DND-41 (cell line): ENCODE data around the gene GALE.

ENCODE experiments used
- ATAC-seq: fragments of 200-7000 bp; cut with Tn5 transposase; 3 replicates; pipeline ENCODE4 v1.9.1; 2021; ENCODE audit warnings: low read depth; ENCODE audit not compliant: insufficient read depth
- DNase-seq: peaks from one replicate; pipeline ENCODE4 v3.0.0-alpha.2; 2020
- H2AFZ ChIP-seq: 2 replicates; pipeline ENCODE4 v1.6.0; 2012; ENCODE audit warnings: low read depth, low read length
- H3K27ac ChIP-seq: 2 replicates; pipeline ENCODE4 v1.5.1; 2012; ENCODE audit warnings: low read length, inconsistent platforms
- H3K27me3 ChIP-seq: fragments of 200-600 bp; sonication (generic); 2 replicates; pipeline ENCODE4 v1.6.0; 2012; ENCODE audit warnings: low read length, mild to moderate bottlenecking, inconsistent platforms; ENCODE audit not compliant: insufficient read depth, poor library complexity
- H3K36me3 ChIP-seq: 2 replicates; pipeline ENCODE4 v1.5.1; 2012; ENCODE audit warnings: low read length, inconsistent platforms; ENCODE audit not compliant: insufficient read depth
- H3K4me1 ChIP-seq: 2 replicates; pipeline ENCODE4 v1.5.1; 2012; ENCODE audit warnings: mild to moderate bottlenecking, low read length; ENCODE audit not compliant: insufficient read depth
- H3K4me2 ChIP-seq: 2 replicates; pipeline ENCODE4 v1.6.0; 2012; ENCODE audit warnings: mild to moderate bottlenecking, moderate library complexity, low read length, inconsistent platforms; ENCODE audit not compliant: insufficient read depth
- H3K4me3 ChIP-seq, 2 experiments: fragments of 200-600 bp in 1 of 2; shearing (Covaris generic) in 1 of 2; 2 replicates each; pipeline ENCODE4 v1.5.1; 2012 to 2016; ENCODE audit warnings: inconsistent platforms in 2 of 2, low read length in 2 of 2, mild to moderate bottlenecking in 2 of 2, low read depth in 1 of 2, moderate library complexity in 1 of 2
- H3K79me2 ChIP-seq: 2 replicates; pipeline ENCODE4 v1.6.0; 2012; ENCODE audit warnings: low read length, inconsistent platforms; ENCODE audit not compliant: insufficient read depth
- H3K9ac ChIP-seq: 2 replicates; pipeline ENCODE4 v1.6.0; 2012; ENCODE audit warnings: low read depth, mild to moderate bottlenecking, inconsistent platforms, low read length, moderate library complexity
- H3K9me3 ChIP-seq: 2 replicates; pipeline ENCODE4 v1.5.1; 2012; ENCODE audit warnings: low read length, moderate library complexity, mild to moderate bottlenecking, inconsistent platforms; ENCODE audit not compliant: insufficient read depth, severe bottlenecking
- H4K20me1 ChIP-seq: 2 replicates; pipeline ENCODE4 v1.6.0; 2012; ENCODE audit warnings: low read length; ENCODE audit not compliant: insufficient read depth
- EZH2 ChIP-seq: IDR thresholded peaks from 3 replicates; pipeline ENCODE4 v1.6.1; 2012; ENCODE audit warnings: borderline replicate concordance, low read depth, mild to moderate bottlenecking, moderate library complexity, low read length, inconsistent platforms; ENCODE audit not compliant: severe bottlenecking
- TF ChIP-seq, protein P1 (sequence below): IDR thresholded peaks from 2 replicates; pipeline ENCODE4 v1.5.1; 2012; ENCODE audit warnings: borderline replicate concordance, low read length, moderate library complexity, mild to moderate bottlenecking; ENCODE audit not compliant: poor library complexity, severe bottlenecking; ENCODE audit errors: extremely low read depth

The GALE gene

GRCh38 chr1:23777979-23778814 is 22.4 kb downstream of the GALE start, which contains the start of gene PITHD1:
Gene PITHD1 (plus strand): TSS chr1:23778418. CDS start chr1:23778516, 98 bp downstream.
- peaks cover 66% of the 10 kb centered on the region for H3K79me2 ChIP-seq
- H3K4me2 ChIP-seq: peak within 1 kb of the TSS; percentile 95
- TF ChIP-seq, protein P1, sequence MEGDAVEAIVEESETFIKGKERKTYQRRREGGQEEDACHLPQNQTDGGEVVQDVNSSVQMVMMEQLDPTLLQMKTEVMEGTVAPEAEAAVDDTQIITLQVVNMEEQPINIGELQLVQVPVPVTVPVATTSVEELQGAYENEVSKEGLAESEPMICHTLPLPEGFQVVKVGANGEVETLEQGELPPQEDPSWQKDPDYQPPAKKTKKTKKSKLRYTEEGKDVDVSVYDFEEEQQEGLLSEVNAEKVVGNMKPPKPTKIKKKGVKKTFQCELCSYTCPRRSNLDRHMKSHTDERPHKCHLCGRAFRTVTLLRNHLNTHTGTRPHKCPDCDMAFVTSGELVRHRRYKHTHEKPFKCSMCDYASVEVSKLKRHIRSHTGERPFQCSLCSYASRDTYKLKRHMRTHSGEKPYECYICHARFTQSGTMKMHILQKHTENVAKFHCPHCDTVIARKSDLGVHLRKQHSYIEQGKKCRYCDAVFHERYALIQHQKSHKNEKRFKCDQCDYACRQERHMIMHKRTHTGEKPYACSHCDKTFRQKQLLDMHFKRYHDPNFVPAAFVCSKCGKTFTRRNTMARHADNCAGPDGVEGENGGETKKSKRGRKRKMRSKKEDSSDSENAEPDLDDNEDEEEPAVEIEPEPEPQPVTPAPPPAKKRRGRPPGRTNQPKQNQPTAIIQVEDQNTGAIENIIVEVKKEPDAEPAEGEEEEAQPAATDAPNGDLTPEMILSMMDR: no peak
- TF ChIP-seq EZH2: no peak
- H2AFZ ChIP-seq: peak within 1 kb of the TSS; percentile 96
- H3K36me3 ChIP-seq: peaks cover 29% of the 10 kb centered on the region
- peak within 1 kb of the TSS; percentile 77 for H3K9ac ChIP-seq
- DNase-seq: peak; percentile 82
- peaks cover 18% of the 10 kb centered on the region for H4K20me1 ChIP-seq
- H3K27ac ChIP-seq: peak within 1 kb of the TSS; percentile 89
- H3K4me1 ChIP-seq: peaks cover 29% of the 10 kb centered on the region
- H3K9me3 ChIP-seq: no peaks in the 10 kb centered on the region
- ATAC-seq: peak; percentile 86
- peak within 1 kb of the TSS; percentile 93 to 99 for H3K4me3 ChIP-seq
- H3K27me3 ChIP-seq: no peaks in the 10 kb centered on the region

- no peak overlapping the region for H3K4me3 ChIP-seq
- peaks cover 51% of the 10 kb centered on the region for H3K79me2 ChIP-seq
- no peaks in the 10 kb centered on the region for H3K27me3 ChIP-seq
- H3K27ac ChIP-seq: no peak overlapping the region
- H3K9ac ChIP-seq: no peak overlapping the region
- no peak overlapping the region for H3K4me2 ChIP-seq
- no peak overlapping the region for H2AFZ ChIP-seq
- DNase-seq: no peak
- peaks cover 36% of the 10 kb centered on the region for H3K4me1 ChIP-seq
- H3K36me3 ChIP-seq: peaks cover 22% of the 10 kb centered on the region
- ATAC-seq: no peak
- H4K20me1 ChIP-seq: peaks cover 15% of the 10 kb centered on the region
- no peaks in the 10 kb centered on the region for H3K9me3 ChIP-seq
- TF ChIP-seq, protein P1: no peak
- no peak for TF ChIP-seq EZH2
Measured at GRCh38 chr1:23776217-23776616, 24.3 kb downstream of the GALE start.

- Histone ChIP-seq H3K79me2 (peaks cover 33% of the 10 kb centered on the region), H3K27me3 (no peaks in the 10 kb centered on the region), H3K36me3 (peaks cover 11% of the 10 kb centered on the region), H3K9ac (no peak overlapping the region), H3K4me2 (no peak overlapping the region), H2AFZ (no peak overlapping the region), H3K27ac (no peak overlapping the region), H3K9me3 (no peaks in the 10 kb centered on the region), H3K4me3 (no peak overlapping the region), H4K20me1 (peaks cover 8% of the 10 kb centered on the region), H3K4me1 (peaks cover 25% of the 10 kb centered on the region)
- ATAC-seq: no peak
- no peak for DNase-seq
- TF ChIP-seq, protein P1: no peak
- TF ChIP-seq EZH2: no peak
Measured at GRCh38 chr1:23774174-23774880, 26.2 kb downstream of the GALE start.
